GM19035 (cell line): ENCODE measurements around the gene SUMO2.
"Not testable (repeated sequence)": the region's sequence is repeated elsewhere in the genome, so short reads cannot be mapped to it uniquely, and the experiment has no call there.

Experiments used
- ATAC-seq: cut with Tn5 transposase; IDR thresholded peaks from one replicate; pipeline ENCODE4 v1.9.1; 2021; ENCODE audit not compliant: unreplicated experiment

Gene SUMO2

GRCh38 chr17:75146592-75146991 lies 36.2 kb downstream of the SUMO2 start:
- ATAC-seq: no peak

GRCh38 chr17:75144816-75145512 lies 37.8 kb downstream of the SUMO2 start:
- no peak for ATAC-seq

GRCh38 chr17:75142236-75142971 lies 40.4 kb downstream of the SUMO2 start:
- no peak for ATAC-seq

GRCh38 chr17:75138519-75138918 lies 44.2 kb downstream of the SUMO2 start:
- no peak for ATAC-seq

GRCh38 chr17:75137762-75138161 lies 45.0 kb downstream of the SUMO2 start:
- not testable (repeated sequence) for ATAC-seq

GRCh38 chr17:75135946-75136345 lies 46.8 kb downstream of the SUMO2 start:
- ATAC-seq: no peak

- ATAC-seq: no peak
These were observed 47.3 kb downstream of the SUMO2 start for GRCh38 chr17:75135452-75135851.

- ATAC-seq: not testable (repeated sequence)
These were observed 49.0 kb downstream of the SUMO2 start for GRCh38 chr17:75133607-75134347.

- no peak for ATAC-seq
These were observed 49.8 kb downstream of the SUMO2 start for GRCh38 chr17:75133001-75133400.

- ATAC-seq: not testable (repeated sequence)
These were observed 50.5 kb downstream of the SUMO2 start for GRCh38 chr17:75132018-75133000.

- ATAC-seq: peak; percentile 82
These were observed 51.3 kb downstream of the SUMO2 start, which contains the start of gene NT5C for GRCh38 chr17:75131278-75132017. Gene NT5C (minus strand): TSS chr17:75131742. CDS start chr17:75131707, 35 bp downstream.

GRCh38 chr17:75130632-75131277 lies 52.0 kb downstream of the SUMO2 start:
- peak; percentile 19 for ATAC-seq

GRCh38 chr17:75130059-75130631 lies 52.6 kb downstream of the SUMO2 start:
- no peak for ATAC-seq

GRCh38 chr17:75129576-75129975 lies 53.2 kb downstream of the SUMO2 start:
- no peak for ATAC-seq

GRCh38 chr17:75128694-75129505 lies 53.9 kb downstream of the SUMO2 start:
- no peak for ATAC-seq

- not testable (repeated sequence) for ATAC-seq
These were observed 54.8 kb downstream of the SUMO2 start for GRCh38 chr17:75127936-75128335.

GRCh38 chr17:75126954-75127353 lies 55.8 kb downstream of the SUMO2 start:
- no peak for ATAC-seq

- ATAC-seq: no peak
These were observed 56.8 kb downstream of the SUMO2 start for GRCh38 chr17:75125984-75126383.
